GM18519 (cell line): ENCODE data around the gene C2orf72.
A peak's percentile ranks its signal among the peaks of the same experiment; 100 is the strongest.

Experiments
- ATAC-seq: cut with Tn5 transposase; IDR thresholded peaks from one replicate; pipeline ENCODE4 v1.9.1; 2021; ENCODE audit warnings: mild to moderate bottlenecking, moderate library complexity; ENCODE audit not compliant: unreplicated experiment, low FRiP score

The C2orf72 gene

GRCh38 chr2:231039821-231040364 is 2.6 kb downstream of the C2orf72 start:
- no peak for ATAC-seq

- no peak for ATAC-seq
These were observed 3.9 kb downstream of the C2orf72 start for GRCh38 chr2:231041061-231041689.

- no peak for ATAC-seq
These were observed 6.5 kb downstream of the C2orf72 start for GRCh38 chr2:231043796-231044195.

GRCh38 chr2:231046916-231047273 is 9.6 kb downstream of the C2orf72 start:
- ATAC-seq, result no peak

GRCh38 chr2:231047274-231047922 is 10.1 kb downstream of the C2orf72 start:
- no peak for ATAC-seq

GRCh38 chr2:231047923-231048915 is 10.9 kb downstream of the C2orf72 start:
- ATAC-seq, result no peak

- ATAC-seq, result no peak
These were observed 12.1 kb downstream of the C2orf72 start for GRCh38 chr2:231049286-231050017.

- ATAC-seq, result no peak
These were observed 12.9 kb downstream of the C2orf72 start for GRCh38 chr2:231050018-231050901.

GRCh38 chr2:231051116-231051515 is 13.8 kb downstream of the C2orf72 start:
- ATAC-seq, result no peak

GRCh38 chr2:231052494-231053451 is 15.4 kb downstream of the C2orf72 start:
- ATAC-seq, result peak; percentile 63

GRCh38 chr2:231053846-231054245 is 16.5 kb downstream of the C2orf72 start:
- ATAC-seq, result no peak

GRCh38 chr2:231056453-231057416 is 19.4 kb downstream of the C2orf72 start, which contains the start of gene PSMD1:
PSMD1 (plus strand) TSS chr2:231056867; CDS start chr2:231057026, 159 bp downstream.
- ATAC-seq, result peak; percentile 49

- no peak for ATAC-seq
These were observed 20.3 kb downstream of the C2orf72 start for GRCh38 chr2:231057590-231057989.

GRCh38 chr2:231058761-231059550 is 21.6 kb downstream of the C2orf72 start:
- ATAC-seq, result no peak

- no peak for ATAC-seq
These were observed 22.4 kb downstream of the C2orf72 start for GRCh38 chr2:231059756-231060155.

- no peak for ATAC-seq
These were observed 25.5 kb downstream of the C2orf72 start for GRCh38 chr2:231062776-231063175.
